H9 (cell line): ENCODE data around the gene ADARB2. TPM values are rescaled to one million over a fixed set of nuclear protein-coding genes. Genes with fewer than 3 reads are reported as not detected.

Source experiments
- DNase-seq: peaks from one replicate; pipeline ENCODE4 v3.0.0-alpha.2; 2017
- H2AFZ ChIP-seq: one replicate; pipeline ENCODE4 v1.6.1; 2013; ENCODE audit warnings: mild to moderate bottlenecking, low read length, control low read depth, moderate library complexity
- H2AK5ac ChIP-seq: 2 replicates; pipeline ENCODE4 v1.6.1; 2013; ENCODE audit warnings: low read length, control low read depth, mixed read lengths; ENCODE audit not compliant: insufficient read length
- H2BK120ac ChIP-seq: one replicate; pipeline ENCODE4 v1.6.1; 2013; ENCODE audit warnings: low read depth, mild to moderate bottlenecking, low read length, control low read depth, inconsistent platforms; ENCODE audit not compliant: poor library complexity, severe bottlenecking
- H2BK12ac ChIP-seq: 2 replicates; pipeline ENCODE4 v1.6.1; 2013; ENCODE audit warnings: low read length, control low read depth, mixed read lengths, low read depth; ENCODE audit not compliant: insufficient read length
- H2BK15ac ChIP-seq: 2 replicates; pipeline ENCODE4 v1.6.1; 2013; ENCODE audit warnings: low read depth, low read length, control low read depth
- H2BK20ac ChIP-seq: one replicate; pipeline ENCODE4 v1.6.1; 2013; ENCODE audit warnings: low read depth, mild to moderate bottlenecking, low read length, control low read depth, inconsistent platforms; ENCODE audit not compliant: poor library complexity, severe bottlenecking
- H2BK5ac ChIP-seq: 2 replicates; pipeline ENCODE4 v1.6.1; 2013; ENCODE audit warnings: low read length, control low read depth, mixed read lengths; ENCODE audit not compliant: insufficient read length
- H3K14ac ChIP-seq: 2 replicates; pipeline ENCODE4 v1.6.1; 2013; ENCODE audit warnings: low read length, control low read depth; ENCODE audit not compliant: insufficient read depth
- H3K18ac ChIP-seq: 2 replicates; pipeline ENCODE4 v1.6.1; 2013; ENCODE audit warnings: low read depth, mild to moderate bottlenecking, mixed read lengths, low read length, control low read depth; ENCODE audit not compliant: insufficient read length
- H3K23ac ChIP-seq: 2 replicates; pipeline ENCODE4 v1.6.1; 2013; ENCODE audit warnings: low read length, control low read depth, mixed read lengths, low read depth; ENCODE audit not compliant: insufficient read length
- H3K23me2 ChIP-seq: 2 replicates; pipeline ENCODE4 v1.6.1; 2013; ENCODE audit warnings: low read depth, mild to moderate bottlenecking, mixed read lengths, low read length, control low read depth; ENCODE audit not compliant: insufficient read length, poor library complexity, severe bottlenecking
- H3K27ac ChIP-seq: 2 replicates; pipeline ENCODE4 v1.5.1; 2013; ENCODE audit warnings: low read length, control low read depth, mixed read lengths, low read depth; ENCODE audit not compliant: insufficient read length
- H3K27me3 ChIP-seq: 2 replicates; pipeline ENCODE4 v1.6.1; 2013; ENCODE audit warnings: low read length, control low read depth, inconsistent platforms; ENCODE audit not compliant: insufficient read depth
- H3K4ac ChIP-seq: 2 replicates; pipeline ENCODE4 v1.6.1; 2013; ENCODE audit warnings: low read depth, mild to moderate bottlenecking, control low read depth, inconsistent platforms, low read length, moderate library complexity
- H3K4me1 ChIP-seq: 2 replicates; pipeline ENCODE4 v1.6.1; 2013; ENCODE audit warnings: low read length, control low read depth, inconsistent platforms; ENCODE audit not compliant: insufficient read depth
- H3K4me2 ChIP-seq: 2 replicates; pipeline ENCODE4 v1.6.1; 2013; ENCODE audit warnings: low read length, control low read depth, mixed read lengths; ENCODE audit not compliant: insufficient read length, insufficient read depth
- H3K56ac ChIP-seq: 2 replicates; pipeline ENCODE4 v1.6.1; 2013; ENCODE audit warnings: low read depth, mild to moderate bottlenecking, mixed read lengths, low read length, control low read depth; ENCODE audit not compliant: insufficient read length
- H3K79me1 ChIP-seq: 2 replicates; pipeline ENCODE4 v1.6.1; 2013; ENCODE audit warnings: low read depth, mild to moderate bottlenecking, moderate library complexity, low read length, control low read depth, inconsistent platforms; ENCODE audit not compliant: insufficient read depth, poor library complexity, severe bottlenecking
- H3K79me2 ChIP-seq: 2 replicates; pipeline ENCODE4 v1.6.1; 2013; ENCODE audit warnings: low read length, control low read depth, inconsistent platforms; ENCODE audit not compliant: insufficient read depth
- H3K9ac ChIP-seq: 2 replicates; pipeline ENCODE4 v1.6.1; 2013; ENCODE audit warnings: low read length, control low read depth, mixed read lengths; ENCODE audit not compliant: insufficient read length; ENCODE audit errors: extremely low read depth
- H3K9me3 ChIP-seq: one replicate; pipeline ENCODE4 v1.6.1; 2013; ENCODE audit warnings: low read depth, low read length, inconsistent platforms; ENCODE audit not compliant: control insufficient read depth
- H3T11ph ChIP-seq: one replicate; pipeline ENCODE4 v1.6.1; 2013; ENCODE audit warnings: mild to moderate bottlenecking, low read length, control low read depth, inconsistent platforms
- H4K20me1 ChIP-seq: one replicate; pipeline ENCODE4 v1.6.1; 2013; ENCODE audit not compliant: control insufficient read depth, insufficient read length, insufficient read depth
- H4K5ac ChIP-seq: 2 replicates; pipeline ENCODE4 v1.6.1; 2013; ENCODE audit warnings: low read depth, mild to moderate bottlenecking, mixed read lengths, low read length, control low read depth; ENCODE audit not compliant: insufficient read length
- H4K8ac ChIP-seq: replicated peaks from 2 replicates; pipeline ENCODE4 v1.6.1; 2013; ENCODE audit warnings: low read length, control low read depth, mixed read lengths, low read depth; ENCODE audit not compliant: insufficient read length
- H4K91ac ChIP-seq: 2 replicates; pipeline ENCODE4 v1.6.1; 2013; ENCODE audit warnings: low read depth, mild to moderate bottlenecking, moderate library complexity, mixed read lengths, low read length, control low read depth; ENCODE audit not compliant: insufficient read length
- H3K27ac Mint-ChIP-seq, 3 experiments: 2 replicates in 2 of 3; 3 replicates in 1 of 3; pipeline ENCODE4 v1.8.0; 2020 to 2021; ENCODE audit warnings: mixed read lengths in 3 of 3, mild to moderate bottlenecking in 1 of 3, moderate library complexity in 1 of 3
- H3K27me3 Mint-ChIP-seq: 2 replicates; pipeline ENCODE4 v1.8.0; 2021; ENCODE audit warnings: low read depth, mild to moderate bottlenecking, moderate library complexity, mixed read lengths
- H3K36me3 Mint-ChIP-seq, 3 experiments: 2 replicates in 2 of 3; 3 replicates in 1 of 3; pipeline ENCODE4 v1.8.0; 2020 to 2021; ENCODE audit warnings: low read depth in 3 of 3, mixed read lengths in 3 of 3; ENCODE audit not compliant: insufficient read depth in 1 of 3
- H3K4me1 Mint-ChIP-seq, 2 experiments: 2 replicates each; pipeline ENCODE4 v1.8.0; 2020; ENCODE audit warnings: mixed read lengths in 2 of 2
- H3K4me3 Mint-ChIP-seq, 2 experiments: 2 replicates in 1 of 2; 3 replicates in 1 of 2; pipeline ENCODE4 v1.8.0; 2020 to 2021; ENCODE audit warnings: mild to moderate bottlenecking in 2 of 2, mixed read lengths in 2 of 2, moderate library complexity in 1 of 2
- H3K9me3 Mint-ChIP-seq, 2 experiments: 2 replicates in 1 of 2; 3 replicates in 1 of 2; pipeline ENCODE4 v1.8.0; 2020; ENCODE audit warnings: mild to moderate bottlenecking in 2 of 2, mixed read lengths in 2 of 2, moderate library complexity in 1 of 2
- CTCF ChIP-seq: fragments of 200-600 bp; sonication (generic); conservative IDR thresholded peaks from 3 replicates; pipeline ENCODE4 v1.8.0; 2021; ENCODE audit warnings: antibody characterized with exemption, mild to moderate bottlenecking
- WGBS: extraction: QIAGEN DNeasy Blood & Tissue Kit; methylation state at CpG from one replicate; pipeline ENCODE4 v1.1.7; 2013; ENCODE audit warnings: missing lambda C conversion rate, low lambda C conversion rate, mixed read lengths; ENCODE audit not compliant: insufficient read length; ENCODE audit errors: extremely low coverage; 5-methylcytosine and 5-hydroxymethylcytosine counted together
- total RNA-seq: library from RNA; stranded (reverse); gene quantifications from 2 replicates; pipeline ENCODE4 v1.2.1, GENCODE V29; 2021

The ADARB2 gene
- total RNA-seq, 1 experiment from 2014 or later = 0.87 TPM

DNA sequence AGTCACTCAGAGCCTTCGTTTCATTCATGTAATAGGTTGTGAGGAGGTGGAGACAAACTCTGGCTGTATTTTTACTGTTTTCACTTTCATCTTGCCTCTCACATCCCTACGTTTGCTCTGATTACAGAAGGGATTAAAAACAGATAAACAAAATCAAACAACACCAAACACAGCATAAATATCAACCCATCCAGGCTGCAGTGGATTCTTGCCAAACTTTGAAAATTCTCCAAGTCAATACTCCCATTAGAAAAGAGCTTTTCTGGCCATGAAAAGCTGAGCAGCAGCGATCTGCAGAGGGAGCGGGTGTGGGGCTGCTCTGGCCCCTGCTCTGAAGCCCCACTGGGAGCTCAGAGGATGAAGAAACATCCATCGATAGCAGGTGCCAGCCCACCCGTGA, 397.9 kb downstream of the ADARB2 start:
- Mint-ChIP-seq H3K4me3 (no peak overlapping the region), H3K4me1 (peaks cover 16 to 18% of the 10 kb centered on the region in 2 experiments), H3K27ac (no peak overlapping the region), H3K9me3 (no peaks in the 10 kb centered on the region; a peak in 2 of 5 replicates), H3K27me3 (peaks cover 10% of the 10 kb centered on the region), H3K36me3 (no peaks in the 10 kb centered on the region)
- no peak overlapping the region for H2AK5ac ChIP-seq
- peaks cover 4% of the 10 kb centered on the region; the same call in 1 of the 2 replicates for H3K4me1 ChIP-seq
- H3K9ac ChIP-seq = no peak overlapping the region
- no peak for DNase-seq
- H3K79me2 ChIP-seq = no peaks in the 10 kb centered on the region
- H3K18ac ChIP-seq = no peak overlapping the region
- no peak overlapping the region for H3K56ac ChIP-seq
- H3K79me1 ChIP-seq = no peaks in the 10 kb centered on the region
- H2BK120ac ChIP-seq = no peak overlapping the region
- no peak for TF ChIP-seq CTCF
- H2BK15ac ChIP-seq = no peak overlapping the region
- no peak overlapping the region for H3K23ac ChIP-seq
- H3K4ac ChIP-seq = no peak overlapping the region
- no peak overlapping the region for H3K4me2 ChIP-seq
- H3K27ac ChIP-seq = no peak overlapping the region
- no peak overlapping the region for H4K8ac ChIP-seq
- H4K20me1 ChIP-seq = no peaks in the 10 kb centered on the region
- no peaks in the 10 kb centered on the region for H3K27me3 ChIP-seq
- WGBS = no CpG with 5 or more reads among the region's 6 CpGs
- no peak overlapping the region for H3T11ph ChIP-seq
- H4K5ac ChIP-seq = no peak overlapping the region
- H3K9me3 ChIP-seq = no peaks in the 10 kb centered on the region
- H2BK12ac ChIP-seq = no peak overlapping the region
- no peak overlapping the region for H2BK5ac ChIP-seq
- no peak overlapping the region for H2BK20ac ChIP-seq
- H2AFZ ChIP-seq = no peak overlapping the region
- H3K23me2 ChIP-seq = no peaks in the 10 kb centered on the region
- no peak overlapping the region for H4K91ac ChIP-seq
- no peak overlapping the region for H3K14ac ChIP-seq
